ENCODE data around the gene RBPJ. TPM values are rescaled to one million over a fixed set of nuclear protein-coding genes. Genes with fewer than 3 reads are reported as not detected.

The RBPJ gene
- total RNA-seq, 1 donor from 2014 or later: 145 TPM

GRCh38 chr4:26410385-26411293 lies 89.8 kb downstream of the RBPJ start:
- intact Hi-C loops (cut with micrococcal nuclease): loop anchor here (1.0 to 5.0 kb wide), 13 partner anchors 38 to 970 kb away; partner anchors contain the start of gene SMIM20

GRCh38 chr4:26412381-26413372 lies 91.9 kb downstream of the RBPJ start:
- intact Hi-C loops (cut with micrococcal nuclease): loop anchor here (5.0 kb wide), 2 partner anchors 500 to 600 kb away; partner anchors contain the start of gene SMIM20

GRCh38 chr4:26413582-26413981 lies 92.8 kb downstream of the RBPJ start:
- intact Hi-C loops (cut with micrococcal nuclease): loop anchor here (5.0 kb wide), 2 partner anchors 501 to 599 kb away; partner anchors contain the start of gene SMIM20

- intact Hi-C loops (cut with micrococcal nuclease): no loop called here
Measured at GRCh38 chr4:26418107-26418506, 97.3 kb downstream of the RBPJ start.

- intact Hi-C loops (cut with micrococcal nuclease): no loop called here
Measured at GRCh38 chr4:26418850-26419249, 98.0 kb downstream of the RBPJ start.

GRCh38 chr4:26420438-26420837 lies 99.6 kb downstream of the RBPJ start:
- intact Hi-C loops (cut with micrococcal nuclease): no loop called here

- intact Hi-C loops (cut with micrococcal nuclease): no loop called here
Measured at GRCh38 chr4:26420913-26421312, 100.1 kb downstream of the RBPJ start.

- intact Hi-C loops (cut with micrococcal nuclease): no loop called here
Measured at GRCh38 chr4:26424153-26424552, 103.3 kb downstream of the RBPJ start.

GRCh38 chr4:26424838-26425237 lies 104.0 kb downstream of the RBPJ start:
- intact Hi-C loops (cut with micrococcal nuclease): no loop called here

GRCh38 chr4:26425953-26426352 lies 105.1 kb downstream of the RBPJ start:
- intact Hi-C loops (cut with micrococcal nuclease): no loop called here

- intact Hi-C loops (cut with micrococcal nuclease): no loop called here
Measured at GRCh38 chr4:26426892-26427291, 106.1 kb downstream of the RBPJ start.

GRCh38 chr4:26429910-26430309 lies 109.1 kb downstream of the RBPJ start:
- intact Hi-C loops (cut with micrococcal nuclease): no loop called here

GRCh38 chr4:26431461-26432180 lies 110.8 kb downstream of the RBPJ start:
- intact Hi-C loops (cut with micrococcal nuclease): no loop called here

- intact Hi-C loops (cut with micrococcal nuclease): no loop called here
Measured at GRCh38 chr4:26432419-26432818, 111.6 kb downstream of the RBPJ start.

- intact Hi-C loops (cut with micrococcal nuclease): no loop called here
Measured at GRCh38 chr4:26433556-26433955, 112.7 kb downstream of the RBPJ start.

GRCh38 chr4:26434030-26434639 lies 113.3 kb downstream of the RBPJ start:
- intact Hi-C loops (cut with micrococcal nuclease): no loop called here

GRCh38 chr4:26441102-26441501 lies 120.3 kb downstream of the RBPJ start:
- intact Hi-C loops (cut with micrococcal nuclease): no loop called here

- intact Hi-C loops (cut with micrococcal nuclease): no loop called here
Measured at GRCh38 chr4:26441771-26442170, 121.0 kb downstream of the RBPJ start.

- intact Hi-C loops (cut with micrococcal nuclease): no loop called here
Measured at GRCh38 chr4:26447378-26447777, 126.6 kb downstream of the RBPJ start.

GRCh38 chr4:26450418-26450817 lies 129.6 kb downstream of the RBPJ start:
- intact Hi-C loops (cut with micrococcal nuclease): no loop called here

GRCh38 chr4:26451597-26451996 lies 130.8 kb downstream of the RBPJ start:
- intact Hi-C loops (cut with micrococcal nuclease): no loop called here
